Endothelial cell of umbilical vein (primary cell): ENCODE data around the gene SH3RF3. TPM values are rescaled to one million over a fixed set of nuclear protein-coding genes. Genes with fewer than 3 reads are reported as not detected.

ENCODE experiments used
- BruUV-seq: library from RNA; stranded (reverse); fragments of 400-500 nt; replicated peaks from 2 replicates; lab custom pipeline; 2021; lab: Mats Ljungman, UMichigan
- CTCF ChIA-PET: fragments of 300-600, 350-600 bp; sonication (Branson Sonifier 250); formaldehyde crosslinking; loops from one replicate; lab custom pipeline; 2021; ENCODE audit warnings: antibody characterized with exemption, inconsistent platforms; lab: Charles Lee
- POLR2A ChIA-PET: fragments of 300-600, 350-600 bp; sonication (Branson Sonifier 250); formaldehyde crosslinking; loops from one replicate; lab custom pipeline; 2021; ENCODE audit warnings: antibody characterized with exemption, inconsistent platforms; lab: Charles Lee
- DNase-seq: peaks from one replicate; pipeline ENCODE4 v3.0.0-alpha.2; 2011; ENCODE audit warnings: low read depth, low spot score
- FAIRE-seq: peaks from 2 replicates; lab custom pipeline; 2011; peaks lifted over from hg19 to GRCh38; lab: Jason Lieb, UNC
- H2AFZ ChIP-seq: 2 replicates; pipeline ENCODE4 v1.6.0; 2012; ENCODE audit warnings: low read depth, low read length, control low read depth, inconsistent platforms
- H3K27ac ChIP-seq: 2 replicates; pipeline ENCODE4 v1.5.1; 2011; ENCODE audit warnings: low read depth, mild to moderate bottlenecking, control low read depth, low read length, moderate library complexity; ENCODE audit not compliant: insufficient read depth
- H3K27me3 ChIP-seq, 2 experiments: 2 replicates each; pipeline versions ENCODE4 v1.6.0 to v1.6.1; 2011; ENCODE audit warnings: low read length in 2 of 2, mixed read lengths in 1 of 2; ENCODE audit not compliant: control insufficient read depth in 2 of 2, insufficient read depth in 2 of 2
- H3K36me3 ChIP-seq, 2 experiments: 2 replicates in 1 of 2; 3 replicates in 1 of 2; pipeline ENCODE4 v1.5.1; 2011; ENCODE audit warnings: low read length in 2 of 2, mild to moderate bottlenecking in 1 of 2, moderate library complexity in 1 of 2; ENCODE audit not compliant: control insufficient read depth in 2 of 2, insufficient read depth in 2 of 2; ENCODE audit errors: extremely low read depth in 1 of 2
- H3K4me1 ChIP-seq: 3 replicates; pipeline ENCODE4 v1.5.1; 2011; ENCODE audit warnings: mild to moderate bottlenecking, low read length; ENCODE audit not compliant: control insufficient read depth, insufficient read depth; ENCODE audit errors: extremely low read depth
- H3K4me2 ChIP-seq: 2 replicates; pipeline ENCODE4 v1.6.1; 2011; ENCODE audit warnings: low read length, control low read depth, mixed read lengths; ENCODE audit not compliant: insufficient read depth
- H3K4me3 ChIP-seq, 3 experiments: fragments of 200-600 bp in 1 of 3; sonication (generic), shearing (Covaris generic) in 1 of 3; replicated peaks in 1 of 3; 2 replicates each; pipeline ENCODE4 v1.5.1; 2011 to 2016; ENCODE audit warnings: control low read depth in 3 of 3, low read length in 3 of 3, mild to moderate bottlenecking in 2 of 3, inconsistent platforms in 1 of 3, low read depth in 1 of 3, moderate library complexity in 1 of 3; ENCODE audit not compliant: insufficient read depth in 1 of 3
- H3K79me2 ChIP-seq: 2 replicates; pipeline ENCODE4 v1.6.0; 2012; ENCODE audit warnings: low read length, inconsistent platforms; ENCODE audit not compliant: control insufficient read depth, insufficient read depth
- H3K9ac ChIP-seq: replicated peaks from 2 replicates; pipeline ENCODE3; 2011; ENCODE audit warnings: low read length, control low read depth; ENCODE audit not compliant: insufficient read depth; ENCODE audit errors: extremely low read depth
- H3K9me1 ChIP-seq: replicated peaks from 3 replicates; pipeline ENCODE4 v1.6.0; 2011; ENCODE audit warnings: mild to moderate bottlenecking, low read length; ENCODE audit not compliant: control insufficient read depth, insufficient read depth; ENCODE audit errors: extremely low read depth
- H3K9me3 ChIP-seq: replicated peaks from 2 replicates; pipeline ENCODE4 v1.5.1; 2012; ENCODE audit warnings: low read length, inconsistent platforms; ENCODE audit not compliant: control insufficient read depth, insufficient read depth
- H4K20me1 ChIP-seq: replicated peaks from 2 replicates; pipeline ENCODE3; 2011; ENCODE audit warnings: mild to moderate bottlenecking, low read length; ENCODE audit not compliant: control insufficient read depth, insufficient read depth; ENCODE audit errors: extremely low read depth
- CTCF ChIP-seq, 2 donors: IDR thresholded peaks; 1 replicate in 1 of 2; 2 replicates in 1 of 2; pipeline ENCODE4 v1.5.1; 2011; ENCODE audit warnings: low read length in 2 of 2, mild to moderate bottlenecking in 2 of 2, moderate library complexity in 2 of 2, control low read depth in 1 of 2, inconsistent platforms in 1 of 2, low read depth in 1 of 2; ENCODE audit not compliant: insufficient read depth in 1 of 2; ENCODE audit errors: extremely low read depth in 1 of 2
- EZH2 ChIP-seq: IDR thresholded peaks from 2 replicates; pipeline ENCODE4 v1.6.1; 2012; ENCODE audit warnings: borderline replicate concordance, low read depth, mild to moderate bottlenecking, moderate library complexity, low read length, inconsistent platforms; ENCODE audit not compliant: severe bottlenecking
- FOS ChIP-seq: IDR thresholded peaks from 2 replicates; pipeline ENCODE4 v1.6.1; 2011; ENCODE audit warnings: mild to moderate bottlenecking, low read length, moderate library complexity, borderline replicate concordance; ENCODE audit not compliant: insufficient read depth
- GATA2 ChIP-seq: IDR thresholded peaks from 2 replicates; pipeline ENCODE4 v1.7.0; 2011; ENCODE audit warnings: low read depth, mild to moderate bottlenecking, moderate library complexity, mixed read lengths, low read length; ENCODE audit not compliant: insufficient read length, insufficient read depth
- JUN ChIP-seq: IDR thresholded peaks from 2 replicates; pipeline ENCODE4 v1.6.1; 2011; ENCODE audit warnings: borderline replicate concordance, low read depth; ENCODE audit not compliant: insufficient read length, insufficient read depth
- MAX ChIP-seq: IDR thresholded peaks from 2 replicates; pipeline ENCODE4 v1.6.1; 2011; ENCODE audit not compliant: insufficient read depth, insufficient read length
- MYC ChIP-seq: IDR thresholded peaks from one replicate; pipeline ENCODE4 v1.6.1; 2011; ENCODE audit warnings: mild to moderate bottlenecking, low read depth, low read length
- POLR2A ChIP-seq: IDR thresholded peaks from 2 replicates; pipeline ENCODE4 v1.6.1; 2012; ENCODE audit warnings: low read depth, mild to moderate bottlenecking, control low read depth, low read length
- POLR2AphosphoS5 ChIP-seq: IDR thresholded peaks from 2 replicates; pipeline ENCODE4 v1.6.1; 2012; ENCODE audit warnings: low read depth, mild to moderate bottlenecking, control low read depth, low read length, moderate library complexity; ENCODE audit not compliant: insufficient read depth
- dilution Hi-C: fragments of 300-500 bp; cut with MboI; formaldehyde crosslinking; loops from one replicate; pipeline ENCODE4 v1.15.0; 2019; ENCODE audit warnings: low sequenced_read_pairs; ENCODE audit not compliant: extremely low pct_ligation_motif_present
- intact Hi-C: fragments of 100-400 bp; cut with micrococcal nuclease; formaldehyde crosslinking; loops from one replicate; pipeline ENCODE4 v1.10.0; 2022
- polyA plus RNA-seq, 4 experiments: library from polyadenylated mRNA; depleted of rRNA in 3 of 4; stranded (reverse) in 3 of 4; unstranded in 1 of 4; fragments of >200 nt; gene quantifications; 2 replicates each; pipeline versions ENCODE4 v1.2.1 to v1.2.3, GENCODE V29; 2011 to 2012; ENCODE audit warnings: missing spikeins in 1 of 4
- total RNA-seq: library from RNA; stranded (reverse); gene quantifications from 2 replicates; pipeline ENCODE4 v1.2.3, GENCODE V29; 2021

The SH3RF3 gene
- total and polyA plus RNA-seq, 2 donors (not counting 3 experiments of a cell fraction or from before 2014, with no cell fraction given) = 3.8 to 14.7 TPM

GRCh38 chr2:109189751-109190150 lies 60.7 kb downstream of the SH3RF3 start:
- FAIRE-seq = no peak
- H3K4me3 ChIP-seq = no peak overlapping the region
- no peaks in the 10 kb centered on the region for H3K9me3 ChIP-seq
- ChIA-PET POLR2A (no interaction called here), CTCF (no interaction called here)
- H3K79me2 ChIP-seq = peaks cover 2% of the 10 kb centered on the region
- intact Hi-C loops (no loop called here), dilution Hi-C loops (no loop called here)
- no TSS peak for BruUV-seq
- H3K9me1 ChIP-seq = no peaks in the 10 kb centered on the region
- H4K20me1 ChIP-seq = no peaks in the 10 kb centered on the region
- H3K4me2 ChIP-seq = no peak overlapping the region
- no peaks in the 10 kb centered on the region for H3K27me3 ChIP-seq
- H3K9ac ChIP-seq = no peak overlapping the region
- H2AFZ ChIP-seq = no peak overlapping the region
- TF ChIP-seq FOS = no peak
- no peak for TF ChIP-seq POLR2AphosphoS5
- no peak for TF ChIP-seq GATA2
- no peak for TF ChIP-seq JUN
- no peak for TF ChIP-seq POLR2A
- no peak for TF ChIP-seq MAX
- no peak for TF ChIP-seq CTCF (IDR thresholded peaks at IDR 0.05; ENCODE audit: extremely low read depth in 1 of 2, insufficient read depth in 1 of 2, low read depth in 1 of 2, low read length in 2 of 2)
- TF ChIP-seq MYC = no peak
- no peak for TF ChIP-seq EZH2
- H3K36me3 ChIP-seq = no peaks in the 10 kb centered on the region
- H3K27ac ChIP-seq = no peak overlapping the region
- H3K4me1 ChIP-seq = peaks cover 11% of the 10 kb centered on the region
- DNase-seq = no peak
